Progenitor cell of endocrine pancreas (in vitro differentiated cells): ENCODE data around the gene RNU6-9. TPM values are rescaled to one million over a fixed set of nuclear protein-coding genes. Genes with fewer than 3 reads are reported as not detected.

Experiments
- DNase-seq: peaks from one replicate; pipeline ENCODE4 v3.0.0; 2021; ENCODE audit warnings: low spot score; ENCODE audit not compliant: unreplicated experiment
- H3K27ac Mint-ChIP-seq: 2 replicates; pipeline ENCODE4 v1.8.0; 2021; ENCODE audit warnings: mild to moderate bottlenecking, moderate library complexity, mixed read lengths
- H3K27me3 Mint-ChIP-seq: 2 replicates; pipeline ENCODE4 v1.8.0; 2021; ENCODE audit warnings: mixed read lengths
- H3K36me3 Mint-ChIP-seq: 2 replicates; pipeline ENCODE4 v1.8.0; 2022; ENCODE audit warnings: mixed read lengths; ENCODE audit not compliant: insufficient read depth
- H3K4me1 Mint-ChIP-seq: 2 replicates; pipeline ENCODE4 v1.8.0; 2021; ENCODE audit warnings: low read depth, mixed read lengths
- H3K4me3 Mint-ChIP-seq: 2 replicates; pipeline ENCODE4 v1.8.0; 2021; ENCODE audit warnings: low read depth, mild to moderate bottlenecking, moderate library complexity, mixed read lengths
- H3K9me3 Mint-ChIP-seq: 2 replicates; pipeline ENCODE4 v1.8.0; 2021; ENCODE audit warnings: low read depth, mixed read lengths
- CTCF ChIP-seq: fragments of 200-600 bp; sonication (generic); IDR thresholded peaks from one replicate; pipeline ENCODE4 v1.5.0; 2021; ENCODE audit warnings: antibody characterized with exemption, mild to moderate bottlenecking; ENCODE audit not compliant: unreplicated experiment
- total RNA-seq: library from RNA; stranded (reverse); gene quantifications from 2 replicates; pipeline ENCODE4 v1.2.1, GENCODE V29; 2021

Gene RNU6-9
- total RNA-seq, 1 donor from 2014 or later: not detected

DNA sequence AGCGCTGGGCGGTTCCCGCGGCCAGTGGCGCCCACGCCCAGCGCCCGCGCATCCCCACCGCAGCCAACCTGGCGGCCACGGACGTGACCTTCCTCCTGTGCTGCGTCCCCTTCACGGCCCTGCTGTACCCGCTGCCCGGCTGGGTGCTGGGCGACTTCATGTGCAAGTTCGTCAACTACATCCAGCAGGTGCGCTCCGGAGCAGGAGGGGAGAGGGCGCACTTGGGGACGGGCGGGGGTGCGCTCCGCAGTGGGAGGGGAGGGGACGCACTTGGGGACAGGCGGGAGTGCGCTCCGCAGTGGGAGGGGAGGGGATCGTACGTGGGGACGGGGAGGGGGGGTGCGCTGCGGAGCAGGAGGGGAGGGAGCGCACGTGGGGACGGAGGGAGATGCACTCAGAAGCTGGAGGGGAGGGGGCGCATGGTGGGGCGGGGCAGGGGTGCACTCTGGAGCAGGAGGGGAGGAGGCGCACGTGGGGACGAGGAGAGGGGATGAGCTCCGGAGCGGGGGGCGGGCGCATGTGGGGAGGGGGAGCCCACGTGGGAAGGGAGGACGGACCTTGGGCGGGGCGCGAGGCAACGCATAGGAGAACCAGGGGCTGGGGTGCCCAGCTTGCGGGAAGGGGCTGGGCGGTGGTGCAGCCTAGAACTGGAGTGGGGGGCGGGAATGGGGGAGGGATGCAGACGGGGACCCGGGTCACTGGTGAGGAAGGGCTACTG, 25.4 kb downstream of the RNU6-9 start:
- no peak overlapping the region for H3K4me3 Mint-ChIP-seq

GRCh38 chr19:919199-920050, 26.1 kb downstream of the RNU6-9 start:
- Mint-ChIP-seq H3K27ac (no peak overlapping the region), H3K9me3 (no peaks in the 10 kb centered on the region), H3K4me3 (no peak overlapping the region), H3K4me1 (peaks cover 4% of the 10 kb centered on the region), H3K36me3 (no peaks in the 10 kb centered on the region), H3K27me3 (peaks cover 24% of the 10 kb centered on the region)
- TF ChIP-seq CTCF: no peak
- no peak for DNase-seq

More for the DNA sequence above, 25.4 kb downstream of the RNU6-9 start:
- TF ChIP-seq CTCF: no peak
- no peaks in the 10 kb centered on the region for H3K36me3 Mint-ChIP-seq
- no peak overlapping the region for H3K27ac Mint-ChIP-seq
- H3K9me3 Mint-ChIP-seq: no peaks in the 10 kb centered on the region
- H3K27me3 Mint-ChIP-seq: peaks cover 24% of the 10 kb centered on the region
- no peak for DNase-seq
- peaks cover 4% of the 10 kb centered on the region for H3K4me1 Mint-ChIP-seq

- no peak for DNase-seq
- no peaks in the 10 kb centered on the region for H3K36me3 Mint-ChIP-seq
- TF ChIP-seq CTCF: no peak
- H3K4me1 Mint-ChIP-seq: peaks cover 4% of the 10 kb centered on the region
- peaks cover 20% of the 10 kb centered on the region for H3K27me3 Mint-ChIP-seq
- no peaks in the 10 kb centered on the region for H3K9me3 Mint-ChIP-seq
- peak overlapping the region; percentile 31 for H3K4me3 Mint-ChIP-seq
- H3K27ac Mint-ChIP-seq: no peak overlapping the region
These were observed 27.0 kb downstream of the RNU6-9 start for GRCh38 chr19:920051-920864.

DNA sequence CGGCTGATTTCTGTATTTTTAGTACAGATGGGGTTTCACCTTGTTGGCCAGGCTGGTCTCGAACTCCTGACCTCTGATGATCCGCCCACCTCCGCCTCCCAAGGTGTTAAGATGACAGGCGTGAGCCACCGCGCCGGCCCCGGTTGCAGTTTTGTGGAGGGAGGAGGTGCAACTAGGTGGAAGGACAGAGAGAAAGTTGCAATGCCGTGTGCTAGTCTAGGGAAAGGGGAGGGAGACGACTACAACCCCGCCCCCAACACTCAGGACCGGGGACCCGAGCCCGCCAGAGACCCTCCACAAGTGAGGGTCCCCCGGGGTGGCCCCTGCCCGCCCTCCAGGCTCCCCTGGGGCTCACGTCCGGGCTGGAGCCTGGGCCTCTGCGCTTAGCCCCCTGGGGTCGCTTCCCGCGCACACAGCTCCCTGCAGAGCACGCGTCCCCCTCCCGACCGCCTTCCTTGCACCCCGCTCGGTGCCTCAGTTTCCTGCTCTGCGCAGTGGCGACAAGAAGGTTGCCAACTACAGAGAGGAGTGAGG, 31.3 kb downstream of the RNU6-9 start:
- peaks cover 13% of the 10 kb centered on the region for H3K27me3 Mint-ChIP-seq

More for the DNA sequence above, 31.3 kb downstream of the RNU6-9 start:
- Mint-ChIP-seq H3K9me3 (no peaks in the 10 kb centered on the region), H3K4me1 (peaks cover 3% of the 10 kb centered on the region), H3K4me3 (peak overlapping the region; percentile 74), H3K27ac (peak overlapping the region; percentile 74), H3K36me3 (no peaks in the 10 kb centered on the region)
- TF ChIP-seq CTCF: no peak
- no peak for DNase-seq
